Muscle of back (tissue), 11 donors: ENCODE measurements around the gene FXYD3. TPM values are rescaled to one million over a fixed set of nuclear protein-coding genes. Genes with fewer than 3 reads are reported as not detected.
A peak's percentile ranks its signal among the peaks of the same experiment; 100 is the strongest.

Source experiments
- DNase-seq, 3 donors: peaks; one replicate each; pipeline versions ENCODE4 v3.0.0 to v3.0.0-alpha.2; 2013
- polyA plus RNA-seq, 10 donors: library from polyadenylated mRNA; unstranded; fragments of 120-200 nt; gene quantifications; one replicate each; pipeline ENCODE4 v1.2.1, GENCODE V29; 2013; ENCODE audit not compliant: insufficient read length in 10 of 10

Gene FXYD3
- polyA plus RNA-seq, 10 donors = 0.34 to 12.8 (median 0.80) TPM; not detected in 4

GRCh38 chr19:35105411-35106290, 10.0 kb upstream of the FXYD3 start:
- DNase-seq = no peak

GRCh38 chr19:35106291-35106583, 9.4 kb upstream of the FXYD3 start:
- no peak for DNase-seq

- DNase-seq = no peak
Measured at GRCh38 chr19:35106898-35107541, 8.6 kb upstream of the FXYD3 start.

GRCh38 chr19:35107545-35107944, 8.1 kb upstream of the FXYD3 start:
- no peak for DNase-seq

GRCh38 chr19:35108730-35109129, 6.9 kb upstream of the FXYD3 start:
- no peak for DNase-seq

GRCh38 chr19:35109395-35110112, 6.1 kb upstream of the FXYD3 start:
- no peak for DNase-seq

GRCh38 chr19:35110974-35111373, 4.6 kb upstream of the FXYD3 start:
- DNase-seq = no peak

GRCh38 chr19:35112995-35113688, 2.5 kb upstream of the FXYD3 start:
- DNase-seq = no peak

GRCh38 chr19:35114353-35115176, 1.1 kb upstream of the FXYD3 start:
- DNase-seq = peak; percentile 66 to 85 (median 85)

GRCh38 chr19:35116072-35116801, 614 bp downstream of the FXYD3 start:
- DNase-seq = no peak

- DNase-seq = no peak
Measured at GRCh38 chr19:35117116-35117515, 1.5 kb downstream of the FXYD3 start.

- DNase-seq = no peak
Measured at GRCh38 chr19:35117799-35118198, 2.2 kb downstream of the FXYD3 start.

GRCh38 chr19:35118268-35119020, 2.8 kb downstream of the FXYD3 start:
- DNase-seq = no peak

- no peak for DNase-seq
Measured at GRCh38 chr19:35119091-35119490, 3.5 kb downstream of the FXYD3 start.

- no peak for DNase-seq
Measured at GRCh38 chr19:35119578-35120155, 4.0 kb downstream of the FXYD3 start.

GRCh38 chr19:35120492-35120891, 4.9 kb downstream of the FXYD3 start:
- DNase-seq = peak in 1 of 3 donors; percentile 44

- DNase-seq = no peak
Measured at GRCh38 chr19:35120898-35121297, 5.3 kb downstream of the FXYD3 start.

- no peak for DNase-seq
Measured at GRCh38 chr19:35122687-35123551, 7.3 kb downstream of the FXYD3 start.
